Adrenal gland (tissue), 12 donors: ENCODE measurements around the gene QPCT. TPM values are rescaled to one million over a fixed set of nuclear protein-coding genes. Genes with fewer than 3 reads are reported as not detected.

Experiments used
- DNase-seq, 7 donors: peaks; one replicate each; pipeline ENCODE4 v3.0.0-alpha.2; 2019 to 2020
- H3K27ac ChIP-seq, 5 donors: fragments of 200-600 bp; sonication (generic) in 4 of 5; 1 replicate in 3 of 5; 2 replicates in 2 of 5; pipeline versions ENCODE4 v1.5.1 to v1.8.0; 2016 to 2020; ENCODE audit warnings: mild to moderate bottlenecking in 1 of 5
- H3K27me3 ChIP-seq: fragments of 200-600 bp; 2 replicates; pipeline ENCODE4 v1.8.0; 2021
- H3K36me3 ChIP-seq, 2 donors: fragments of 200-600 bp; replicated peaks in 1 of 2; 1 replicate in 1 of 2; 2 replicates in 1 of 2; pipeline versions ENCODE4 v1.5.1 to v1.8.0; 2018 to 2022
- H3K4me1 ChIP-seq, 2 donors: fragments of 200-600 bp; replicated peaks in 1 of 2; 1 replicate in 1 of 2; 2 replicates in 1 of 2; pipeline versions ENCODE4 v1.5.1 to v1.8.0; 2018 to 2021
- H3K4me3 ChIP-seq, 4 donors: fragments of 200-600 bp; sonication (generic) in 3 of 4; one replicate each; pipeline ENCODE4 v1.5.1; 2016 to 2018
- H3K9me3 ChIP-seq, 3 donors: fragments of 200-600 bp; sonication (generic) in 1 of 3; replicated peaks in 1 of 3; 1 replicate in 2 of 3; 2 replicates in 1 of 3; pipeline versions ENCODE4 v1.5.1 to v1.8.0; 2016 to 2021
- CTCF ChIP-seq, 6 experiments: fragments of 450-650 bp in 4 of 6; fragments of 200-600 bp in 2 of 6; sonication (generic) in 1 of 6; IDR thresholded peaks; 1 replicate in 5 of 6; 2 replicates in 1 of 6; pipeline versions ENCODE4 v1.5.1 to v1.8.0; 2016 to 2021; ENCODE audit warnings: antibody characterized with exemption in 6 of 6, mild to moderate bottlenecking in 2 of 6, moderate library complexity in 1 of 6
- POLR2A ChIP-seq, 2 donors: fragments of 450-650 bp; IDR thresholded peaks; one replicate each; pipeline ENCODE4 v1.6.1; 2017; ENCODE audit warnings: antibody characterized with exemption in 2 of 2, mild to moderate bottlenecking in 2 of 2, moderate library complexity in 1 of 2
- WGBS, 4 donors: extraction: QIAGEN DNeasy Blood & Tissue Kit in 2 of 4; methylation state at CpG; one replicate each; pipeline versions ENCODE4 v1.1.5 to v1.1.7; 2013 to 2017; 5-methylcytosine and 5-hydroxymethylcytosine counted together
- intact Hi-C, 2 donors: fragments of 100-400 bp; cut with DNase I; formaldehyde crosslinking; loops; one replicate each; pipeline versions ENCODE4 v1.14.1 to v1.15.0; 2022 to 2023
- polyA plus RNA-seq, 3 donors: library from polyadenylated mRNA; stranded (reverse); fragments of 200-250 nt in 2 of 3; fragments of 350-450 nt in 1 of 3; fragmentation: Illumina TruSeq in 1 of 3; extraction: RNeasy Lipid Tissue Mini Kit (QIAGEN cat#74804) in 1 of 3; gene quantifications; one replicate each; pipeline ENCODE4 v1.2.3, GENCODE V29; 2013 to 2014
- total RNA-seq, 9 donors: library from RNA; depleted of rRNA in 4 of 9; stranded (reverse); fragments of >200 nt in 4 of 9; fragments of 120-200 nt in 1 of 9; fragmentation: NEBNext Ultra II Directional in 1 of 9; extraction: Animal tissue kit (Norgen Biotek cat#: 25700) in 1 of 9; gene quantifications; one replicate each; pipeline versions ENCODE4 v1.1.0 to v1.2.4, GENCODE V29; 2013 to 2023
- donor health status: healthy with polysubstance abuse.
- donor health status: Bipolar disorder and iron deficiency.
- donor health status: DM: yes; HTN: yes; CAD: no.
- donor health status: DM: no; HTN: no; CAD: no.
- donor health status: DM: no; HTN: no; CAD: no.
- donor health status: DM: yes; HTN: yes; CAD: no.

QPCT gene
- total and polyA plus RNA-seq, 12 donors, result 30.6 to 746 (median 192) TPM

DNA sequence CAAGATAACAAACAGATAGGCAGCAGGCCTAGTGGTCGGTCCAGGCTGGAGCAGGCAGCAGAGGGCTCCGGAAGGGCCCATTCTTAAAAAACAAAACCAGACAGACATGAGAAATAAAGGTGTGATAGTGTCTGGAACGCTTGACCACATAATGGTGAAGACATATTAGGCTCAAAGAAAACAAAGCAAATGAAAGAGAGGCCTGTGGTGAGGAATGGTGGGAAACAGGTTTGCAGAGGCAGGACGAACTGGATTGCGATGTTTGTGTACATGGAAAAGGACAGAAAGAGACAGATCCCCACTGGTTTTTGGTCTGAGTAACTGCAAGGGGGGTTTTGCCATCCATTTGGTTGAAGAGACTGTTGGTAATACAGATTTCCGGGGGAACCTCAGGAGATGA is 19.9 kb downstream of the QPCT start:
- intact Hi-C loops, result no loop called here
- no peak for TF ChIP-seq POLR2A (IDR thresholded peaks at IDR 0.05)
- no peak for TF ChIP-seq CTCF (IDR thresholded peaks at IDR 0.05)

DNA sequence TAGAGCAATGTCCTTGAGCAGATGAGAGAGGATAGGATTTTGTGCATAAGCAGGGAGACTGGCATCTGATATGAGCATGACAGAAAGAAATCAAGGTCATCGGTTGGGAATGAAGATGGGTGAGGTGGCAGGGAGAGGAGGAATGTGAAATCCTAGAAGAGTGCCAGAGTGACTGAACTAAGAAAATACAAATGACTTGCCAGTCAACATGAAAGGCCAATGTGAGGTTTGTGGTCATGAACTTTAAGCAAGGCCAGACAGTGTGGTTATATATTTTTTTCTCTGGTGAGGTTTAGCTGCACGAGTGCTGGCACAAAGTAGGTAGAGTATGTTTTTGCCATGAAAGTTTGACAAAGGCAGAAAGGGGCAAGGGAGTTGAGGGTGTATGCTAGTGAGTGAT is 21.2 kb downstream of the QPCT start:
- WGBS, 4 donors, result 41 to 52% (median 47%) methylated on average over 2 of the region's 2 CpGs
- H3K4me1 ChIP-seq, result peaks cover 0 to 16% of the 10 kb centered on the region in 2 donors
- intact Hi-C loops, result no loop called here
- peak in 2 of 7 donors; percentile 24 to 28 for DNase-seq
- H3K27me3 ChIP-seq, result no peaks in the 10 kb centered on the region
- TF ChIP-seq POLR2A (IDR thresholded peaks at IDR 0.05) (no peak), CTCF (IDR thresholded peaks at IDR 0.05) (no peak)
- H3K36me3 ChIP-seq, result no peaks in the 10 kb centered on the region
- H3K9me3 ChIP-seq, result no peaks in the 10 kb centered on the region
- H3K4me3 ChIP-seq, result no peak overlapping the region
- H3K27ac ChIP-seq, result peak overlapping the region in 2 of 5 donors; percentile 47 to 49

More for the DNA sequence above, 19.9 kb downstream of the QPCT start:
- H3K27ac ChIP-seq, result no peak overlapping the region
- WGBS, 4 donors, result 94 to 95% (median 95%) methylated on average over 6 of the region's 6 CpGs
- H3K4me1 ChIP-seq, result peaks cover 0 to 16% of the 10 kb centered on the region in 2 donors
- H3K9me3 ChIP-seq, result no peaks in the 10 kb centered on the region
- DNase-seq, result no peak
- no peaks in the 10 kb centered on the region for H3K27me3 ChIP-seq
- H3K4me3 ChIP-seq, result no peak overlapping the region
- no peaks in the 10 kb centered on the region for H3K36me3 ChIP-seq

DNA sequence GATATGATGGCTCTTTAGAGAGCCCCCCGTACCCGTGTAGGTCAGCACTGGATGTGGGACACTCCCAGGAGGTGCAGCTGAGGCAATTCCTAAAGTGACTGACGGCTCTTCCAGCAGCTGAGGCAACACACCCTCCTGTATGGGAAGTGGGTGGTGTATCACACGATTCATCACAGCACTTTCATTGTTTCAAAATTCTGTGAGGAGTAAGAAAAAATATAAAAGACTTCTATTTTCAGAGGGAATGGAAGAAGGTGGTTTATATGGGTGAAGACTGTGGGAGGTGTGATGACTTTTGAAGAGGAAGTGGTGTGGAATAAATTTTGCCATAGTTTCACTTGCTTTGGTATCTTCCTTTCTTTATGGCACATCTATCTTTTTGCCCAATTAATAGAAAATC is 22.3 kb downstream of the QPCT start:
- no peaks in the 10 kb centered on the region for H3K27me3 ChIP-seq
- WGBS, 4 donors, result 68 to 86% (median 72%) methylated on average over 4 of the region's 4 CpGs

DNA sequence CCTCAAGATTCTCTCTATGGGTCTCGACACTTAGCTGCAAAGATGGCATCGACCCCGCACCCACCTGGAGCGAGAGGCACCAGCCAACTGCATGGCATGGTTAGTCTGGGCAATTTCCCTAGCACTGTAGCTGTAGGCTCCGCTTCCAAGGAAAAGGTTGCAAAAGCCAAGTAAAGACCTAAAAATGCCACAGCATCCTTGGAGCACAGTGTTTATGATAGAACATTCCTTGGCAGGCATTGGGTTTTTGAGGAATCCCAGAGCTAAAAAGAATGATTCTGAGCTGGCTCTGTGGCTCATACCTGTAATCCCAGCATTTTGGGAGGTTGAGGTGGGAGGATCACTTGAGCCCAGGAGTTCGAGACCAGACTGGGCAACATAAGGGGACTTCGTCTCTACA is 22.9 kb downstream of the QPCT start:
- Histone ChIP-seq H3K9me3 (no peaks in the 10 kb centered on the region), H3K4me1 (peaks cover 0 to 10% of the 10 kb centered on the region in 2 donors), H3K27ac (no peak overlapping the region), H3K27me3 (no peaks in the 10 kb centered on the region), H3K36me3 (no peaks in the 10 kb centered on the region), H3K4me3 (no peak overlapping the region)
- intact Hi-C loops, result no loop called here
- 92 to 94% (median 92%) methylated on average over 7 of the region's 7 CpGs for WGBS, 4 donors
- DNase-seq, result no peak
- TF ChIP-seq CTCF (IDR thresholded peaks at IDR 0.05) (no peak), POLR2A (IDR thresholded peaks at IDR 0.05) (no peak)

More for the DNA sequence above, 22.3 kb downstream of the QPCT start:
- TF ChIP-seq POLR2A (IDR thresholded peaks at IDR 0.05) (no peak), CTCF (IDR thresholded peaks at IDR 0.05) (no peak)
- intact Hi-C loops, result no loop called here
- no peak overlapping the region for H3K4me3 ChIP-seq
- no peaks in the 10 kb centered on the region for H3K36me3 ChIP-seq
- peak overlapping the region in 1 of 5 donors; percentile 27 for H3K27ac ChIP-seq
- H3K9me3 ChIP-seq, result no peaks in the 10 kb centered on the region
- no peak for DNase-seq
- peaks cover 0 to 12% of the 10 kb centered on the region in 2 donors for H3K4me1 ChIP-seq
